ENCODE measurements around the gene RAMP3. TPM values are rescaled to one million over a fixed set of nuclear protein-coding genes. Genes with fewer than 3 reads are reported as not detected.
"Not testable (repeated sequence)": the region's sequence is repeated elsewhere in the genome, so short reads cannot be mapped to it uniquely, and the experiment has no call there.

The RAMP3 gene
- total RNA-seq, 1 donor = not detected

DNA sequence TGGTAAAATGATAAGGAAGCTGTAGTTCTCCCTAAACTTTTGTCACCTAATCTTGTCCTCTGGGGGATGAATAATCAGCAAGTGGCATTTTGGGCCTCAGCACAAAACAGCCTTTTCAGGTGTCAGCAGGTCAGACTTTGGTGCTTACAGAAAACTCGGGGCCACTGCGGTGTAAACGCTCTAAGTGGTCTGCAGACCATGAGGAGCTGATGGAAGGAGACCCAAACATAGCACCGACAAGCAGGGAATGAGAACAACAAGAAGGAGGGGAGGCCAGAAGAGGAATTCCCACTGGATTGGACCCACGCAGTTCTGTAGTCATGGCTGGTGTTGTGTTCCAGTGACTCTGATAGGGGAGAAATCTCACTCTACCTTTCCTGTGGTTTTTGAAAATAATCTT lies 45.4 kb downstream of the RAMP3 start:
- no peak for DNase-seq (ENCODE audit: low read depth)
- TF ChIP-seq, protein P1, sequence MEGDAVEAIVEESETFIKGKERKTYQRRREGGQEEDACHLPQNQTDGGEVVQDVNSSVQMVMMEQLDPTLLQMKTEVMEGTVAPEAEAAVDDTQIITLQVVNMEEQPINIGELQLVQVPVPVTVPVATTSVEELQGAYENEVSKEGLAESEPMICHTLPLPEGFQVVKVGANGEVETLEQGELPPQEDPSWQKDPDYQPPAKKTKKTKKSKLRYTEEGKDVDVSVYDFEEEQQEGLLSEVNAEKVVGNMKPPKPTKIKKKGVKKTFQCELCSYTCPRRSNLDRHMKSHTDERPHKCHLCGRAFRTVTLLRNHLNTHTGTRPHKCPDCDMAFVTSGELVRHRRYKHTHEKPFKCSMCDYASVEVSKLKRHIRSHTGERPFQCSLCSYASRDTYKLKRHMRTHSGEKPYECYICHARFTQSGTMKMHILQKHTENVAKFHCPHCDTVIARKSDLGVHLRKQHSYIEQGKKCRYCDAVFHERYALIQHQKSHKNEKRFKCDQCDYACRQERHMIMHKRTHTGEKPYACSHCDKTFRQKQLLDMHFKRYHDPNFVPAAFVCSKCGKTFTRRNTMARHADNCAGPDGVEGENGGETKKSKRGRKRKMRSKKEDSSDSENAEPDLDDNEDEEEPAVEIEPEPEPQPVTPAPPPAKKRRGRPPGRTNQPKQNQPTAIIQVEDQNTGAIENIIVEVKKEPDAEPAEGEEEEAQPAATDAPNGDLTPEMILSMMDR (IDR thresholded peaks at IDR 0.05; ENCODE audit: insufficient read depth, low read length) = no peak
- no peak overlapping the region for H3K4me3 ChIP-seq (ENCODE audit: low read depth, low read length)

DNA sequence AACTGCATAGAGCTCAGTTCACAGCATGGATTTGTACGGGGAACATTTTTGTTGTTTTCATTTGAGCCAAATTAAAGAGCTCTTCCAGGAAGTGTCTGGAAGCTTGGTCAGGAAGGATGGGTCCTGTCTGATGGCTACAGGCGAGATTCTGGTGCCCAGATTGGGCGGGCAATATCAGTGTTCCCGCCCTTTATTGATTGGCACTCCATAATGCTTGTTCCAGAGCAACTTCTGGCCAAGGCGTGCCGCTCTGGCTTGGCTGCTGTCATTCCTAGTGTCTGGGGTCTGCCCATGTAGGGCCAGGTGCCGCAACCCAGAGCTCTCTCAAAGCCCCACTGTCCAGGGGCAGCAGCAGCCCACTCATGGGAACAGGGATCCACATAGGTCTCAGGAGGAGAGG lies 45.9 kb downstream of the RAMP3 start:
- peak; percentile 3 for DNase-seq (ENCODE audit: low read depth)
- peak overlapping the region; percentile 55 for H3K4me3 ChIP-seq (ENCODE audit: low read depth, low read length)
- TF ChIP-seq, protein P1 (IDR thresholded peaks at IDR 0.05; ENCODE audit: insufficient read depth, low read length) = no peak

- TF ChIP-seq, protein P1 (IDR thresholded peaks at IDR 0.05; ENCODE audit: insufficient read depth, low read length) = no peak
- H3K4me3 ChIP-seq (ENCODE audit: low read depth, low read length) = peak overlapping the region; percentile 55
- peak; percentile 89 for DNase-seq (ENCODE audit: low read depth)
Measured at GRCh38 chr7:45203936-45204445, 46.4 kb downstream of the RAMP3 start.

GRCh38 chr7:45206266-45206665 lies 48.7 kb downstream of the RAMP3 start:
- DNase-seq (ENCODE audit: low read depth); H3K4me3 ChIP-seq (ENCODE audit: low read depth, low read length): not testable (repeated sequence)

- DNase-seq (ENCODE audit: low read depth); H3K4me3 ChIP-seq (ENCODE audit: low read depth, low read length): not testable (repeated sequence)
Measured at GRCh38 chr7:45209909-45210308, 52.3 kb downstream of the RAMP3 start.

- TF ChIP-seq, protein P1 (IDR thresholded peaks at IDR 0.05; ENCODE audit: insufficient read depth, low read length) = no peak
- no peak overlapping the region for H3K4me3 ChIP-seq (ENCODE audit: low read depth, low read length)
- DNase-seq (ENCODE audit: low read depth) = no peak
Measured at GRCh38 chr7:45211066-45211465, 53.5 kb downstream of the RAMP3 start.

DNA sequence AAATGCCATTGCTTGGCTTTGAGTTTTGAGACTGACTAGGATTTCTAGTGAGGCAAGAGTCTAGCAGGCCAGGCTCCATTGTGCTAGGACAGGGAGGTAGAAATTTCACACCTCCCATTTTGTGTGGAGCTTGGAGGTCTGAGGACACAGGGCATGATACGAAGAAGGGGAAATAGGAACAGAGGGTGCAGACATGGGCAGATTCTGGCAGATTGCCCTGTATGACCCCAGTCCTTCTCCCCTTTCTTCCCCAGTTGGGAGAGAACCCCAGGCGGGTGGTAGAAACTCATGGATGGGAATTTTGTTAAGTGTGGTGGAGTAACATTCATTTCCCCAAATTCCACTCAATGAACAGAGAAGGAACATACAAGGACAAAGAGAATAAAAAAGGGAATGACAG lies 54.4 kb downstream of the RAMP3 start:
- DNase-seq (ENCODE audit: low read depth) = no peak
- H3K4me3 ChIP-seq (ENCODE audit: low read depth, low read length) = no peak overlapping the region
- TF ChIP-seq, protein P1 (IDR thresholded peaks at IDR 0.05; ENCODE audit: insufficient read depth, low read length) = no peak

- no peak overlapping the region for H3K4me3 ChIP-seq (ENCODE audit: low read depth, low read length)
- no peak for DNase-seq (ENCODE audit: low read depth)
- TF ChIP-seq, protein P1 (IDR thresholded peaks at IDR 0.05; ENCODE audit: insufficient read depth, low read length) = no peak
Measured at GRCh38 chr7:45212606-45213005, 55.0 kb downstream of the RAMP3 start.

Measured in fibroblast of the aortic adventitia (primary cell).